Jurkat, Clone E6-1 (cell line): ENCODE data around the gene EBPL.
"Not testable (repeated sequence)": the region's sequence is repeated elsewhere in the genome, so short reads cannot be mapped to it uniquely, and the experiment has no call there.

ENCODE experiments used
- DNase-seq: peaks from one replicate; pipeline ENCODE4 v3.0.0-alpha.2; 2011; ENCODE audit warnings: low read depth, low spot score
- H3K4me3 ChIP-seq: 2 replicates; pipeline ENCODE4 v1.5.1; 2011; ENCODE audit warnings: mild to moderate bottlenecking, low read length, control low read depth, moderate library complexity

EBPL gene

DNA sequence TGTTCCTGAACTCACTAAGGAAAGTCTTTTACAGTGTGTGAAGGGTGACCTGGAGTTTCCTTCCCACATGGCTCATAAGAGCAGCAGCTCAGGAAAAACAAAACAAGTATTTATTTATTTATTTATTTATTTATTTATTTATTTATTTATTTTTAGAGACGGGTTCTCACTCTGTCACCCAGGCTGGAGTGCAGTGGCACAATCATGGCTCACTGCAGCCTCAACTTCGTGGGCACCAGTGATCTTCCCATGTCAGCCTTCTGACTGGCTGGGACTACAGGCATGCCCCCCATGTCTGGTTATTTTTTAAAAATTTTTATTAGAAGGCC is 52.6 kb downstream of the EBPL start:
- no peak for DNase-seq

DNA sequence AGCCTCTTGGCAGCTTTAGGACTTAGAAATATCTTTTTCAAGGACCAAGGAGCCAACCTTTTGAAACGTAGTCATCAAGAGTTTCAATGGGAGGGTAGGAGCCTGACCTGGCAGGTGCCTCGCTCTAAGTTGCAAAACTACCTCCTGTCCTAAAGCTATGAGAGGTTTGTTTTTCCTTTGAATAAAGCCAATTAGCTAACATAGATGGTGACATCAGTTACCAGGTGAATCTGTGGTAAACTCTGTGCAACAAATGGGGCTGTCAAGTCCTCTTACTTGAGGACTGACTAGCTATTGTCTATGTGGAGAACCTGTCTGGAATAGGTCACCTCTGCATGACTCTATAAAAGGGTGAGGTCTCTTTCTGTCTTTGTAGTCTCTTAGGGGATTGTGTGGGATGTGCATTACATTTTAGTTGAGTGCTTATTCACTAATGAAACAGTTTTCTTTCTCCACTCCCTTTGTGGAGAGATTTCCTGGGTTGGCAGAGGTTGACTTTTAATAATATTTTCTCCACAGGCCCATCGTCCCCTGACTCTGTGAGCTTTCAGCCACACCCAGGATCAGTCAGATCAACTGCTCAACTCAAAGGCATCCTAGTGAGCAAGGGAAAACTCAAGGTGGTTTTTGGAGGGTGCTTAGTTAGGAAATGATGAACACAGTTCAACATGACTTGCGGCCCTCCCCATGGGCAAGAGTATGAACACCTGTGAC is 53.1 kb downstream of the EBPL start:
- DNase-seq, result no peak

More for the DNA sequence above, 52.6 kb downstream of the EBPL start:
- no peak overlapping the region for H3K4me3 ChIP-seq

DNA sequence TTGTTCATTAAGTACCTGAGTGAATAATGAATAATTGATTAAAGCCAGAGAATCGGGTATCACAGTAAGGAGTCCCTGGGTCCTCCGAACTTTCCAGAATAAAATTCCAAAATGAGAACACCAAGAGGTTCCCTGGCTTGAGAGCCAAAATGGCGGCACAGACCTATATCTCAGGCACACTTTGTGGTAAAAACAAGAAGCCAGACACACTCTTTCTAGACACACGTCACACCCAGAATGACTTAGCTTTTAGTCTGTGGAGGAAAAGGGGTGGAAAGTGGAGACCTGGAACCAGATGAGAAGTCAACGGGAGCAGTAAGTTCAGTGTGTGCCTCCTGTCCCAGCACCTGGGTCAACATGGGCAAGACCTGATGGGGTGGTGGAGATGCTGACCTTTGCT is 54.6 kb downstream of the EBPL start:
- H3K4me3 ChIP-seq, result no peak overlapping the region

More for the DNA sequence above, 53.1 kb downstream of the EBPL start:
- no peak overlapping the region for H3K4me3 ChIP-seq

DNA sequence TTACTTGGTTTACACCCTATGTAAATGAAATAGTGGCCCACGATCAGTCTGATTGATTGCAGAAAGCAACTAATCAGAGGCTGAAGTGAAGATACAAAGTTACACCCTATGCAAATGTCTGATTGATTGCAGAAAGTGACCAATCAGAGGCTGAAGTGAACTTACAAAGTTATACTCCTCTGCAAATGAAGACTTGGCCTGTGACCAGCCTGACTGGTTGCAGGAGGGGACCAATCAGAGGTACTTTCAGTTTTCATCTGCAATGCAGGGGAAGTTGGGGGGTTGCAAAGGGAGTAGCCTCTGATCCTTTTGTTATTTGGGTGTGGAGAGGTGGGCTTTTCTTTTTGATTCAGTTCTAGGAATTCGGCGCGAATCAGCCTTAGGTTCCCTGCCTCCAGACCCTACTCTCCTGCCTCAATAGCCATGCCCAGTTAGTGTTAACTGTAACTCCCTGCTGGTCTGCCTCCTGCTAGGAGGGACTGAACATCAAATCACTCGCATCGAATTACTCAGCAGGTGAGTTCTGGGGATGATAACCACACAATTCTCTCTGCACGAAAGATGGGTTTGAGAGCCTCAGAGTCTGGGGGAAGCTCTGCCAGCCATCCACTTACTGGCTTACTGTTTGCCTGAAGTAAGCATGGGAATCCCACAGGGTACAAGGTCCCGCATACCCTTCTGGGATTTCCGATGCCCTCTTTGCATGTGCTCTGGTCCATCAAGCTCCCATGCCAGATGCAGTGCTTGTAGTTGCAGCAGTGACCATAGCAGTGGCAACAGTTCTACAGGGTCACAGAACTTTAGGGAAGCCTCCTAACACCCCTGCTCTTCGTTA is 55.5 kb downstream of the EBPL start:
- peak; percentile 52 for DNase-seq
- no peak overlapping the region; the same call in 1 of the 2 replicates for H3K4me3 ChIP-seq

More for the DNA sequence above, 54.6 kb downstream of the EBPL start:
- DNase-seq, result no peak

DNA sequence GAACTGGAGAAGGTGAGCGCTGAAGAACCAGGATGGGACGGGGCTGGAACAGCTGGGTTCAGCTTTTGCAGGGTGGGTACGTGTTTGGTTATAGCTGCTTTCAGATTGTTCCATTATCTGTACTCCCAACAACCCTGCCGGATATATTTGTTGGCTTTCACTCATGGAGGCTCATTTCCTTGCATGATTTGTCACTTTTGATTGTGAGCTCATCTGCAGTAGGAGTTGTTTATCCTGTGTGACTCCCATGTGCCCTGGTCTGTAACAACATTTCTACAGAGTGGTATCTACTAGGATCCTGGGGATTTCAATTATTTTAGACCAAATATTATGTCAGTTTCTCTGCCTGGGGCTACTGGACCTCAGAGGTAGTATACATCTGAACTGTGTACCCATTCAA is 57.6 kb downstream of the EBPL start:
- DNase-seq, result no peak
- H3K4me3 ChIP-seq, result no peak overlapping the region

DNA sequence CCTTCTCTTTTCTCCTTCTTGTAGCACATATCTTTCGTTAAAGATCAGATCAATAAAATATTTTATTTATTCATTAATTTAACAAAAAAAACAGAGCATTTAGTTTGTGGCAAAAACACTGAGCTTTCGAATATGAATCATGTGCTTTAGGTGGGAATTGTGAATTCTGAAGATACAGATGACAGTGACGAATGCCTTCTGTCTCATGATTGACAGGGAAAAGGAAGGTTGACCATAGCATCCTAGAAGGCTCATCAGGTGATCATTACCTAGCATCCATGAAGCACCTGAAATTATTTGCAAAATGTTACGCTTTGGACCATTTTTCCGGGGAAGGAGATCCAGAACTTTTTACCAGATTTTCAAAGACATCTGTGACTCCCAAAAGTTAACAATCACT is 59.1 kb downstream of the EBPL start:
- H3K4me3 ChIP-seq, result no peak overlapping the region
- no peak for DNase-seq

DNA sequence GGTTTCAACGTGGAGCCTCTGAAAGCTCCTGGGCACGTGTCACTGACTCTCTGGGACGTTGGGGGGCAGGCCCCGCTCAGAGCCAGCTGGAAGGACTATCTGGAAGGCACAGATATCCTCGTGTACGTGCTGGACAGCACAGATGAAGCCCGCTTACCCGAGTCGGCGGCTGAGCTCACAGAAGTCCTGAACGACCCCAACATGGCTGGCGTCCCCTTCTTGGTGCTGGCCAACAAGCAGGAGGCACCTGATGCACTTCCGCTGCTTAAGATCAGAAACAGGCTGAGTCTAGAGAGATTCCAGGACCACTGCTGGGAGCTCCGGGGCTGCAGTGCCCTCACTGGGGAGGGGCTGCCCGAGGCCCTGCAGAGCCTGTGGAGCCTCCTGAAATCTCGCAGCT is 60.7 kb downstream of the EBPL start:
- H3K4me3 ChIP-seq, result no peak overlapping the region
- no peak for DNase-seq

DNA sequence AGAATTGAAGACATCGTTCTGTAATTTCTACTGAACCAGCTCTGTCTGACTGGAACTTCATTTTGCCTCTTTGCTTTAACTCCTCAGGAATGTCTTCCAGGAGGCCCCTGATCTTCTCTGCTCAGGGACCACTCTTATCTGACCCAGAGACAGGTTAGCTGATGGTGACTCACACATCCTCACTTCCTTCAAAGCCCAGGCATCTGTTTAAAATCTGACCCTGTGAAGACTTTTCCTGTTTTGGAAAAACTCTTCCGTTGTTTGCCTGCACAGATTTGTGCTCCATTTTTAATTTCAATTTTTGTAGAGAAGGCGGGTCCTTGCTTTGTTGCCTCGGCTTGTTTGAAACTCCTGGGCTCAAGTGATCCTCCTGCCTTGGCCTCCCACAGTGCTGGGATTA is 61.3 kb downstream of the EBPL start:
- H3K4me3 ChIP-seq, result no peak overlapping the region
- DNase-seq, result no peak

DNA sequence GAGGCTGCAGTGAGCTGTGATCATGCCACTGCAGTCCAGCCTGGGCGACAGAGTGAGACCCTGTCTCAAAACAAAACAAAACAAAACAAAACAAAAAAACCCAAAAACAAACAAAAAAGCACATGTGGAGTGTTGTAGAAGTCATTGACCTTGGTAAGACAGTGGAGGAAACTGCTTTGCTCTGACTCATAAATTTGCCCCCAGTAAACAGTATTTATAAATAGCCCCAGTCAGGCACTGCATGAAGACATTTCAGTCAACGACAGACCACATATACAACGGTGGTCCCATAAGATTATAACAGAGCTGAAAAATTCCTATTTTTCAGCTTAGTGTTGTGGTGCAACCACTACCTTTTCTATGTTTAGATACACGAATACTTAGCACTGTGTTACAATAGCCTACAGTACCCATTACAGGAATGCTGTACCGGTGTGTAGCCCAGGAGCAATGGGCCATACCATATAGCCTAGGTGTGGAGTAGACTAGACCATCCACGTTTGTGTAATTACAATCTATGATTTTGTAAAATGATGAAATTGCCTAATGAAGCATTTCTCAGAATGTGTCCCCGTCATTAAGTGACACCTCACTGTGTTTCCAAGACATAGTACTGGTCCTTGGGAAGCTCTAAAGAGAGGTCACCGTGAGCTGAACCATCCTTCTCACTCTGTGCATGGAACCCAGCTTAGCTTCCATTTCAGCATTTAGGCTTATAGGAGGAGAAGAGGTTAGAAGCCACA is 61.9 kb downstream of the EBPL start:
- H3K4me3 ChIP-seq, result no peak overlapping the region
- no peak for DNase-seq

DNA sequence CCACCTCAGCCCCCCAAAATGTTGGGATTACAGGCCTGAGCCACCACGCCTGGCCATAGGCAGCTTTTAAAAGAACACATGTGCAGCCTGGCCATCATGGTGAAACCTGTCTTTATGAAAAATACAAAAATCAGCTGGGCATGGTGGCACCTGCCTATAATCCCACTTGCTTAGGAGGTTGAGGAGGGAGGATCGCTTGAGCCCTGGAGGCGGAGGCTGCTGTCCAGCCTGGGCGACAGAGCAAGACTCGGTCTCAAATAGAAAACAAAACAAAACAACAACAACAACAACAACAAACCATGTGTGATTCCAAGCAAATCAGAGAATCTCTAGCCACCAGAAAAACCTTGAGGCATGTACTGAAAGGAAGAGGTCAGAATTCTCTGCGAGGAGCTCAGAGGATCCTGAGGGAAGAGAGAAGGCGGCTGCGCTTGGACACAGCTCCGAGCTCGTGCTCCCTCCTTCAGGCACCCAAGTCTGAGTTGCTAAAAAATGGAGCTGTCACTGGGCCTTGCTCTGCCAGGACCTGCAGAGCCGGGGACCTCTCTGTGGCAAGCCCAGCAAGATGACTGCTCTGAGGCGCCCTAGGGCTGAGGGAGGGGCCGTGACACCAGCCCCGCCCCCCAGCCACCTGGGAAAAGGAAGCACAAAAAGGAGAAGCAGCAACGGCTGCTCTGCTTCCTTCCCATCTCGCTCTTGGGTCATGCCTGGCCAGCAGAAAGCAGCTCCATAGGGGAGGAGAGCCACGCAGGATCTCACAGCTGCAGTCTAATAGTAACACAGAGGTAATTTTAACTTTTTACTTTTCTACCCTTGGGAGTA is 63.2 kb downstream of the EBPL start, which contains the start of gene ARL11:
Gene ARL11 (plus strand): TSS at position 677 of the 822 bp plus-strand sequence. CDS start 1,941 bp downstream, outside the sequence.
- peak within 1 kb of the TSS; percentile 47 for H3K4me3 ChIP-seq
- peak; percentile 37 for DNase-seq

DNA sequence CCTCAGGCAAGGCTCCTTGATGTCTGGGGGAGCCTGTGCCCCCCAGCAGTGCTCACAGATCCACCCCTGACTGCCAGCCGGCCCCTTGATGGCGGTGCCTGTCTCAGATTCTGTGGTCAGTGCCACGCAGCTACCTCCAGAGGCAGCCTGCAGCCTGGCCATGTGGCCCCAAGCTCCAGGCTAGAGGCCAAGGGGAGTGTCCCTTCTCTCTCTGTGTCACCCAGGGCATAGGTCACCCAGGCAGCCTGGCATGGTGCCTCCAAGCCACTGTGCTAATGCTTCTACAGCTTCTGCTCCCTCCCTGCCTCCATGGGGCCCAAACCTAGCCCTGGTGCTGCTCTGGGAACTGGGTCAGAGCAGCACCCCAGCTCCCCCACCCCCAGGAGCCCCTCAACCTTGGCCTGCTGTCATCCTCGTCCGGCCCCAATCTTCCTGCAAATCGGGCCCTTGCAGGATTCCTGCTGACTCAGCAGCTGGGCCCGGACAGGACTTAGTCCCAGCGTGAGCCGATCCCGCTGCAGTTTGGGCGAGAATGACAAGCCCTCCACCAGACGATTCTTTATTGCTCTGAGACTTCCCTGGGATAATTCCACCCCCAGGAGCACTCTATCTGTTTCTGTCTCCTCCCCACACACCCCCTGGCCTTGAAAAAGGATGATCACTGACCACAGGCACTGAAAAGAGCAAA is 65.8 kb downstream of the EBPL start:
- H3K4me3 ChIP-seq, result no peak overlapping the region
- no peak for DNase-seq

DNA sequence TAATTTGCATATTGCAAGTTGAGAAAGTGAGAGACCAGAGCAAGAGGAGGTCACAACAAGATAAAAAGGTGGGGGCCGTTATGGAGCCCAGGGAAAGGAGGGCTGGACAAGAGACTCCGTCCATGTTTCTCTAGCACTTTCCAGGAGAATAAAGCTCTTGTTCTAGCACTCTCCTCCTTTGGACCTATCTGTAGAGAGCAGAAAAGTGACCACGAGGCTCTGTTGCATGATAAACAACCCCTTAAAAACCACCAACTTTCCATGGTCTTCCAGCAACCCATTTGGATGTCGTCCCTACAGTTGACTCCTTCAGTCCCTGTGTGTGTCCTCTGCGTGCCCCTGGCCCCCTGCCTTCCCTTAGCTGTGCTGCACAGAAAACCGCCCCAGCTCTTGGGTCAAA is 67.1 kb downstream of the EBPL start:
- no peak overlapping the region for H3K4me3 ChIP-seq
- DNase-seq, result no peak

DNA sequence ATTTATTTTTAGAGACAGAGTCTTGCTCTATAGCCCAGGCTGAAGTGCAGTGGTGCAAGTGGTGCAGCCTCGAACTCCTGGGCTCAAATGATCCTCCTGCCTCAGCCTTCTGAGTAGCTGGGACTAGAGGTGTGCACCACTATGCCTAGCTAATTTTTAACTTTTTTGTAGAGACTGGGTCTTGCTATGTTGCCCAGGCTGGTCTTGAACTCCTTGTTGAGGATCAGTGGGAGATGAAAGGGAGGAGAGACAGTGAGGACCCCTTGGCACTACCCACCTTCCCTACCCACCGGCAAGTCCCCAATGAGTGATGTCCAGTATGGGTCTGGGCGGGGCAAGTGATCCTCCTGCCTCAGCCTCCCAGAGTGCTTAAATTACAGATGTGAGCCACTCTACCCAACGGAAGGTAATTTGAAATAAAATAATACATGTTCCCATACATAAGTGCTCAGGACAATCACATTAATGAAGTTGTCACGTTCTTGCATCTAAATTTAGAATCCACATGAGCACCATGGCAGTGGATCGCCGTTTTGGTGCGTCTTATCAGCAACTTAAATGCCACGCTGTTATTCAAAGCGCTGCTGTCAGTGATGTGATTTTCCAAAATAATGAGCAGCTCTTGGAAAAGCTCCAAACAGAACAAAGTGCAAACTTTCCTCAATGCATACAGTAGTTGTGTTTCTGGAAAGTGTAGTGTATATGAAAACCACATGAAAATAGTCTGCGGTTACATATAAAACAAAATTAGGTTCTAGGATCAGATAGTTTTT is 68.9 kb downstream of the EBPL start:
- DNase-seq, result no peak
- H3K4me3 ChIP-seq, result no peak overlapping the region

DNA sequence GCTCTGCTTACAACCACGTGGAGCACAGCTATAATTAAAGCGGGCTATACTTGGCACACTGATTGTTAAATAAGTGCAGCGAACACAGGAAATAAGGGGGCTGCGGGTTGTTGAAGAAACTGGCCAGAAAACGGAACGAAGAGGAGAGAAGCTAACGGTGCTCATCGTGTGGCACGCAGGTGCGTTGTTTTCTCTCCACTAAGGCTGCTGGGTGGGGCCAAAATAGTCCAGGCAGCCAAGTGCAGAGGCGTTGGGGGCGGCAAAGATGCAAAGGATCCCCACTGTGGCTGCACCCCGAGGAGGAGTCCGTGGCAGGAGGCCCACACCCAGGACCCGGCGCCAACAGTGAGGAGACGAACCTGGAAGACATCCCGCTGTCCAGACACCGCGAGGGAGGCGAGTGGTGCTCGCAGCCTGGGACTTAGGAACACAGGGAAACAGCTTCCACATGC is 71.1 kb downstream of the EBPL start:
- no peak for DNase-seq
- no peak overlapping the region for H3K4me3 ChIP-seq

DNA sequence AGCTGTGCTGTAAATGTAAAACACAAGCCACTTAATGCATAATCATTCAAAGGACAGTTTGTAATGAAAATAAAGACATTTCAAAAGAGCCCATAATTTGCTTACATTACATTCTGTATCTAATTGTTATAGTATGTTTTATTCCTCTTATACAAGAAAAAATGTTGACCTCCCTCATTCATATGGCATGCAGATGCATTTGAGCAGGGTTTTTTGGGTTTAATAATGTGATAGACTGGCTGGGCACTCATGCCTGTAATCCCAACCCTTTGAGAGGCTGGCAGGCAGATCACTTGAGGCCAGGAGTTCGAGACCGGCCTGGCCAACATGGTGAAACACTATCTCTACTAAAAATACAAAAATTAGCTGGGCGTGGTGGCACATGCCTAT is 74.6 kb downstream of the EBPL start:
- no peak overlapping the region for H3K4me3 ChIP-seq
- DNase-seq, result no peak

DNA sequence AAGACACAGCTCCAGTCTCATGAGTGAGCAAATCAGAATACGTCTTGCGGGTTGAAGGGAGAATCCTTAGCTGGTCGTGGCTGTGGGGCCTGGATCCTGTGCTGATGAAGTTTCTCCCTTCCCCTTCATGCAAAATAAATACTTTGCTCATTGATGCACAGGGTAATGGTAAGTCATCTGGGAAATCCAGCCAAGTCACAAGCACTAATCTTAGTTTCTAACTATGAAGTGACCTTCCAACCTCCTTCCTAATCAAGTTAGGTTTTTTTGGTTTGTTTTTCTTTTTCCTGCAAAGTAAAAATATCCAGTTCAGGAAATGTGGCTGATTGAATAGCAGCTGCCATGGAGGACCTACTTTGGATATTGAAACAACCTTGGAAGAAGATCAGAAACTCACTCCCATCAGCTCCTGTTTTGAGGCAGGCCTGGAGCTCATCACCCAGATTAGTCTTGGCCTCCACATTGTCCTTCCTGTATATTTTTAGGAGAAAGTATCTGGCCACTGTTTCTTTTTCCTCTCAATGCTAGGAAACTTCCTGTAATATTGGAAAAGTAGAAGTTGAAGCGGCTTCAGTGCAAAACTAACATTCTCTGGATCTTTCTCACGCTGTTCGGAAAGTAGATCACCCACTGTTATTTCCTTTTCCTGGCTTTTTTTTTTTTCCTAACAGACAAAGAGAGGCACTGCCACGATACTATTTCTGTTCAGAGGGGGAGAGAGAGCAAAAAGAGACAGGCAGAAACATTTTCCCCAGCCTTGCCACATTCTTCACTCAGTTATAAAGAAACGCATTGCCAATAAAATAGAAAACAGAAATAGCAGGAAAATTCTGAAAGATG is 75.2 kb downstream of the EBPL start:
- no peak for DNase-seq
- no peak overlapping the region for H3K4me3 ChIP-seq

DNA sequence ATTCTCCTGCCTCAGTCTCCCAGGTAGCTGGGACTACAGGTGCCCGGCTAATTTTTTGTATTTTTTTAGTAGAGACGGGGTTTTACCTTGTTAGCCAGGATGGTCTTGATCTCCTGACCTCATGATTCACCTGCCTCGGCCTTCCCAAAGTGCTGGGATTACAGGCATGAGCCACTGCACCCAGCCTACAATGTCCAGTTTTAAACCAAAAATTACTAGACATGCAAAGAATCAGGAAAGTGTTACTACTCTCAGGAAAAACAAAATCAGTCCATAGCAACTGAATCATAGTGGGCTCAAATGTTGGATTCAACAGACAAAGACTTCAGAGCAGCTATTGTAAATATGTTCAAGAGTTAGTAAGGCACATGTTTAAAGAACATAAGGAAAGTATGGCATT is 79.2 kb downstream of the EBPL start:
- not testable (repeated sequence) for DNase-seq, H3K4me3 ChIP-seq
